AG08395 (cell line): ENCODE data around the gene DAB1.
"Not testable (repeated sequence)": the region's sequence is repeated elsewhere in the genome, so short reads cannot be mapped to it uniquely, and the experiment has no call there.

Source experiments
- DNase-seq: peaks from one replicate; pipeline ENCODE4 v3.0.0; 2012; ENCODE audit warnings: mixed read lengths, low spot score

DAB1 gene

GRCh38 chr1:57118948-57119603, 304.8 kb downstream of the DAB1 start:
- no peak for DNase-seq

- DNase-seq: no peak
These were observed 306.1 kb downstream of the DAB1 start for GRCh38 chr1:57117753-57118152.

GRCh38 chr1:57116871-57117270, 307.0 kb downstream of the DAB1 start:
- no peak for DNase-seq

- no peak for DNase-seq
These were observed 308.7 kb downstream of the DAB1 start for GRCh38 chr1:57115030-57115614.

GRCh38 chr1:57112148-57112547, 311.7 kb downstream of the DAB1 start:
- DNase-seq: peak; percentile 25

GRCh38 chr1:57111175-57111574, 312.7 kb downstream of the DAB1 start:
- DNase-seq: no peak

- DNase-seq: no peak
These were observed 314.0 kb downstream of the DAB1 start for GRCh38 chr1:57109883-57110282.

GRCh38 chr1:57109247-57109646, 314.6 kb downstream of the DAB1 start:
- peak; percentile 13 for DNase-seq

- no peak for DNase-seq
These were observed 317.6 kb downstream of the DAB1 start for GRCh38 chr1:57106296-57106695.

- DNase-seq: no peak
These were observed 321.1 kb downstream of the DAB1 start for GRCh38 chr1:57102561-57103326.

- peak; percentile 13 for DNase-seq
These were observed 322.7 kb downstream of the DAB1 start for GRCh38 chr1:57101209-57101608.

- DNase-seq: no peak
These were observed 329.1 kb downstream of the DAB1 start for GRCh38 chr1:57094749-57095148.

- DNase-seq: no peak
These were observed 330.7 kb downstream of the DAB1 start for GRCh38 chr1:57093122-57093521.

- DNase-seq: no peak
These were observed 332.2 kb downstream of the DAB1 start for GRCh38 chr1:57091642-57092041.

- DNase-seq: no peak
These were observed 334.0 kb downstream of the DAB1 start for GRCh38 chr1:57089855-57090254.

- DNase-seq: no peak
These were observed 334.6 kb downstream of the DAB1 start for GRCh38 chr1:57089221-57089620.

GRCh38 chr1:57088653-57089052, 335.2 kb downstream of the DAB1 start:
- DNase-seq: no peak

GRCh38 chr1:57087660-57088059, 336.2 kb downstream of the DAB1 start:
- DNase-seq: not testable (repeated sequence)

- DNase-seq: no peak
These were observed 337.7 kb downstream of the DAB1 start for GRCh38 chr1:57086154-57086553.

- DNase-seq: no peak
These were observed 339.2 kb downstream of the DAB1 start for GRCh38 chr1:57084701-57085100.

- no peak for DNase-seq
These were observed 341.0 kb downstream of the DAB1 start for GRCh38 chr1:57082711-57083439.

GRCh38 chr1:57079454-57080157, 344.3 kb downstream of the DAB1 start:
- DNase-seq: no peak
